IgD-negative memory B cell (primary cell): Measurements from ENCODE around the gene CFAP77. TPM values are rescaled to one million over a fixed set of nuclear protein-coding genes. Genes with fewer than 3 reads are reported as not detected.

Experiments used
- H3K27ac Mint-ChIP-seq, 3 donors: one replicate each; pipeline ENCODE4 v1.8.0; 2020 to 2022; ENCODE audit warnings: mild to moderate bottlenecking in 3 of 3, mixed read lengths in 3 of 3, moderate library complexity in 1 of 3
- H3K27me3 Mint-ChIP-seq: one replicate; pipeline ENCODE4 v1.8.0; 2021; ENCODE audit warnings: mixed read lengths
- H3K36me3 Mint-ChIP-seq: one replicate; pipeline ENCODE4 v1.8.0; 2020; ENCODE audit warnings: mild to moderate bottlenecking, mixed read lengths
- H3K4me1 Mint-ChIP-seq, 3 donors: one replicate each; pipeline ENCODE4 v1.8.0; 2020 to 2022; ENCODE audit warnings: mixed read lengths in 3 of 3, mild to moderate bottlenecking in 1 of 3
- H3K4me3 Mint-ChIP-seq, 4 donors: one replicate each; pipeline ENCODE4 v1.8.0; 2020 to 2022; ENCODE audit warnings: mild to moderate bottlenecking in 4 of 4, mixed read lengths in 4 of 4, moderate library complexity in 3 of 4
- H3K9me3 Mint-ChIP-seq, 3 donors: one replicate each; pipeline ENCODE4 v1.8.0; 2020 to 2021; ENCODE audit warnings: mixed read lengths in 3 of 3, mild to moderate bottlenecking in 1 of 3
- polyA plus RNA-seq: library from polyadenylated mRNA; unstranded; fragments of 300-500 nt; fragmentation: Illumina TruSeq; gene quantifications from one replicate; pipeline ENCODE4 v1.2.3, GENCODE V29; 2021

Gene CFAP77
- polyA plus RNA-seq, 1 donor from 2014 or later = not detected

DNA sequence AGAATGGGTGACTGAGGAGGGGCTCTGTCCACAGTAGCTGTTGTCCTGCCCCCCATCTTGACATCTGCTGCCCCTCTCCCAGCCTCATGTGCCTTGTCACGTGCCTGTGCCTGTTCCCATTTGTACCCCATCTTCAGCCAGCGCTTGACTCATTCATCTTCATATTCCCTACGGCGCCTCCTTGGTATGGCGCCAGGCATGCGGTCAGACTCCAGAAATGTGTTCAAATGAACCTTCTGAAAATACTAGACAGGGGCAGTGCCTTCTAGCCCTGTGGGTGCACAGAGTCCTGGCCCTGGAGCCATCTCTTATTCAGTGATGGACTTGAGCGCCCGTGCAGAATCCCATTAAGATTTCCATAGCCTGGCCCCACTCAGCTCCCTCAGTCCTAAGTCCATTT, 46.2 kb downstream of the CFAP77 start:
- H3K9me3 Mint-ChIP-seq = no peaks in the 10 kb centered on the region
- H3K4me3 Mint-ChIP-seq = no peak overlapping the region
- peaks cover 10% of the 10 kb centered on the region for H3K27me3 Mint-ChIP-seq
- H3K36me3 Mint-ChIP-seq = no peaks in the 10 kb centered on the region
- no peak overlapping the region for H3K27ac Mint-ChIP-seq
- H3K4me1 Mint-ChIP-seq = no peaks in the 10 kb centered on the region

DNA sequence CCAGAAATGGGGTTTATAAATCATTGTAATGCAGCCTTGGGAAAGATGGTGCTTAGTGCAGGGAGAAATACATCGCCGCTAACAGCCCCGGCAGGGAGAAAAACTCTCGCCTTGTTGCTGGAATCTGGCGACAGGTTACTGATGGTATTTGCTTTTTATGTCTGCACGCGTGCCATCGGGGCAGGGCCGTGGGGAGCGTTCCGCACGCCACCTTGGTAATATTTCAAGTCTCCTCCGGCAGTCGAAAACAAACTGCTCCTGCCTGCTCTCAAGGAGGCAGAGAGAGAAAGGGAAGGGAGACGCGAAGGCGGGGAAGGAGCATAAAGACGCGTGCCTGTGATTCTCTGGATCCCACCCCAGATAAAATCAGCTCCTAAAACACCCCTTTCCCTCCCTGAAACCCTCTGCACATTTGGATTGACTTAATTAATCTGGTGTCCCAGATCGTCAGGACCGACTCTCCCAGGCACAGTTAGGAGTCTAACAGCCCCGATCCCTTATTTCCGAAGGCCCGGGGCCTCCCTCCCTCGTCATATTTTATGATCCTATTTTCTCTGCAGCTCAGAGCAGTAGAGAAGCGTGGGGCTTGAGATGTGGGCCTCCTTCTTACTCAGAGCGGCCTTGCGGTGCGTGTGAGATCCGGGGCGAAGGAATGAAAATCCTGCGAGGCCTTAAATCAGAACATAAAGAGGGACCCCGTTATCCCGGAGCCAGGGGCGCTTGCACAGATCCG, 47.7 kb downstream of the CFAP77 start:
- H3K9me3 Mint-ChIP-seq = no peaks in the 10 kb centered on the region
- peaks cover 3% of the 10 kb centered on the region for H3K27me3 Mint-ChIP-seq
- H3K27ac Mint-ChIP-seq = no peak overlapping the region

DNA sequence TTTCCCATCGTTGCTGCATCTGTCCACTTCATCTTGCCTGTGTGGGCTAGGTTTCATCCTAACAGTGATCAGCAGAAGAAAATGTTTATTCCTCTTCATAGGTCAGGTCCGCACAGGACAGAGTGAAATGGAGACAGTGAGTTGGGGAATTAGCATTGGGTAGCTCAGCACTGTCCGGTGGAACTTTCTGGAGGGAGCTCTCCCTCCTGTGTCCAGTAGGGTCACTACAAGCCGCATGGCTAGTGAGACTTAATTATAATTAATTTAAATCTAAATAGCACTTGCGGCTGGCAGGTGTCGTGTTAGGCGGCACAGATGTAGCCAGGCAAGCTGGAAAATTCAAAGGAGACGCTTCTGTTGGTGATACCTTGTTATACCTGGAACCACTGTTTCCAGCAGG, 48.4 kb downstream of the CFAP77 start:
- Mint-ChIP-seq H3K27ac (no peak overlapping the region), H3K36me3 (no peaks in the 10 kb centered on the region), H3K27me3 (peaks cover 1% of the 10 kb centered on the region), H3K9me3 (no peaks in the 10 kb centered on the region), H3K4me1 (no peaks in the 10 kb centered on the region), H3K4me3 (no peak overlapping the region)

More for the DNA sequence above, 47.7 kb downstream of the CFAP77 start:
- Mint-ChIP-seq H3K36me3 (no peaks in the 10 kb centered on the region), H3K4me3 (no peak overlapping the region), H3K4me1 (no peaks in the 10 kb centered on the region)

DNA sequence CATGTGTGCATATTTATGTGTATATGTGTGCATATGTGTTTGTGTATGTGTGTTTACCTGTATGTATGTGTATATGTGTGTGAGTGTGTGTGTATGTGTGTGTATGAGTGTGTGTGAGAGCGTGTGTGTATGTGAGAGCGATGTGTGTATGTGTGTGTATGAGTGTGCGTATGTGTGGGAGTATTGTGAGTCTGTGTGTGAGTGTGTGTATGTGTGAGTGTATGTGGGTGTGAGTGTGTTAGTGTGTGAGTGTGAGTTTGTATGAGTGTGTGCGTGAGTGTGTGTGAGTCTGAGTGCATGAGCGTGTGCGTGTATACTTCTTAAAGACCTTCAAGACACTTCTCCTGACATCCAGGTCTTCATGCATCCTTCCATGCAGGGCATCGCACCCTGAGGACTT, 49.6 kb downstream of the CFAP77 start:
- Mint-ChIP-seq H3K27ac (no peak overlapping the region), H3K27me3 (peaks cover 2% of the 10 kb centered on the region), H3K36me3 (no peaks in the 10 kb centered on the region), H3K4me1 (no peaks in the 10 kb centered on the region), H3K9me3 (no peaks in the 10 kb centered on the region), H3K4me3 (no peak overlapping the region)

DNA sequence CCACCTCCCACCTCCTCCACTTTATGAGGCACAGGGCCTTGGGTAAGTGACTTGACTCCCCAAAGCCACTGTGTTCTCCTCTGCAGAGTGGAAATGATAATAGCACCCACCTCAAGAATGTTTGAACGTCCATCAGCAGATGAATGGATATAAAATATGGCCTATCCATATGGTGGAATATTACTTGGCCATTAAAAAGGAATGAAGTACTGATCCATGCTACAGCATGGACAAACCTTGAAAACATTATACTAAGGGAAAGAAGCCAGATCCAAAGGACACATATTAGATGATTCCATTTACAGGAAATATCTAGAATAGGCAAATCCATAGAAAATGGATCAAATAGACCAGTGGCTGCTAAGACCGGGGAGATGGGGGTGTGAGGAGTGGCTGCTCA, 50.2 kb downstream of the CFAP77 start:
- Mint-ChIP-seq H3K4me3 (no peak overlapping the region), H3K27me3 (peaks cover 2% of the 10 kb centered on the region), H3K9me3 (no peaks in the 10 kb centered on the region), H3K4me1 (no peaks in the 10 kb centered on the region), H3K36me3 (no peaks in the 10 kb centered on the region), H3K27ac (no peak overlapping the region)

DNA sequence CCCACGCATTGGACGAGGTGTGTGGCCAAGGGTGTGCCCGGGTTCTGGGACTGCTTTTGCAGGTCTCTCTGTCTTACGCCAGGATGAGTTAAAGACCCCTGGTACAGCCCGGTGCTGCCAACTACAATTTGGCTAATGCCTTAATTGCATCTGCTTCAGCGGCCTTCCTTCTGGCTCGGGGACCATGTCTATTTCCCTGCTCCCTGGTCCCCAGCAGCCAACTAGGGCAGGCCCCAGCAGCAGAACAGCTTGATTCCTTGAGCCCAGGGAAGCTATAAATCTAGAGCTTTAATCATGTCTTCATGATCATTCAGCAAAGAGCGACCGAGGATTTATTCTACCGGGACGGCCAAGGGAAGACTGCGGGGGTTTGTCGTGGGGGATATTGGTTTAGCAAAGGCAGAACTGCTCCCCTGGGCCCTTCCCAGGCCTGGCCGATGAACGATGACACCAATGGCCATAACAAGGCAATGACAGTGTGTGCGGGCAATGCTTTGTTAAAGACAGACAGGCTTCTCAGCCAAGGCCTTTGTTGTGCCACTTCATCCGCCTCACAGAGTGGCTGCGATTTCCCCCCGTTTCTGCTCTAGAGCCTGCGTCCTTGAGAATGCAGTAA, 51.4 kb downstream of the CFAP77 start:
- no peak overlapping the region for H3K27ac Mint-ChIP-seq
- peak overlapping the region in 1 of 4 donors; percentile 17 for H3K4me3 Mint-ChIP-seq

DNA sequence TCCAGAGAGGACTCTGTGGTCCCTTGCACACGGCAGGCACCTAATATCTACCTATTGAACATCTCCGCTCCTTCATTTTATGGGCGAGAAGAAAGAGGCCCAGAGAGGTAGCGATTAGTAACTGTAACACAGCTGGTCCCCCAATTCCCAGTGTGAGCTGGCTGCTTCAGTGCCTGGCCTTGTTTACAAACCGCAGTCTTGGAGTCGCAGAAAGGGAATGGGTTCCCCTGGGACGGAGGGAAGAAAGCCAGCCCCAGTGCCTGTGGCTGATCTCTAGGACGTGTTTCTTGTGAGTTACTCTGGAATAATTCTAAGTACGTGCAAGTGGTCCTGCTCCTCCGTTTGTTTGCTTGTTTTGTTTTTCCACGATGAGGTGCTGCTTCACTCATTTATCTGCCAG, 52.0 kb downstream of the CFAP77 start:
- Mint-ChIP-seq H3K4me1 (no peaks in the 10 kb centered on the region), H3K9me3 (no peaks in the 10 kb centered on the region), H3K27me3 (peaks cover 2% of the 10 kb centered on the region), H3K27ac (no peak overlapping the region), H3K36me3 (no peaks in the 10 kb centered on the region), H3K4me3 (no peak overlapping the region)

More for the DNA sequence above, 51.4 kb downstream of the CFAP77 start:
- H3K36me3 Mint-ChIP-seq = no peaks in the 10 kb centered on the region
- no peaks in the 10 kb centered on the region for H3K9me3 Mint-ChIP-seq
- H3K27me3 Mint-ChIP-seq = peaks cover 2% of the 10 kb centered on the region
- H3K4me1 Mint-ChIP-seq = no peaks in the 10 kb centered on the region

DNA sequence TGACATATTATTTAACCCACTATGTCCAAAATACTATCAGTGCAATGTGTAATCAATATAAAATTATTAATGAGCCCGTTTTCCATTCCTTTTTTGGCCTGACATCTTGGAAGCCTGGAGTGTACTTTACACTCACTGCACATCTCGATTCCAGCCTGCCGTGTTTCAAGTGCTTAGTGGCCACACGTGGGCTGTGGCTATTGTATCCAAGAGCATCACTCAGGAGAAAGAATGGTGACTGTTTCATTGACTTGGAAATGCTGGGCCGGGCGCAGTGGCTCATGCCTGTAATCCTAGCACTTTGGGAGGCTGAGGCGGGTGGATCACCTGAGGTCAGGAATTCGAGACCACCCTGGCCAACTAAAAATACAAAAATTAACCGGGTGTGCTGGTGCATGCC, 54.5 kb downstream of the CFAP77 start:
- peaks cover 2% of the 10 kb centered on the region for H3K27me3 Mint-ChIP-seq
- no peak overlapping the region for H3K4me3 Mint-ChIP-seq

DNA sequence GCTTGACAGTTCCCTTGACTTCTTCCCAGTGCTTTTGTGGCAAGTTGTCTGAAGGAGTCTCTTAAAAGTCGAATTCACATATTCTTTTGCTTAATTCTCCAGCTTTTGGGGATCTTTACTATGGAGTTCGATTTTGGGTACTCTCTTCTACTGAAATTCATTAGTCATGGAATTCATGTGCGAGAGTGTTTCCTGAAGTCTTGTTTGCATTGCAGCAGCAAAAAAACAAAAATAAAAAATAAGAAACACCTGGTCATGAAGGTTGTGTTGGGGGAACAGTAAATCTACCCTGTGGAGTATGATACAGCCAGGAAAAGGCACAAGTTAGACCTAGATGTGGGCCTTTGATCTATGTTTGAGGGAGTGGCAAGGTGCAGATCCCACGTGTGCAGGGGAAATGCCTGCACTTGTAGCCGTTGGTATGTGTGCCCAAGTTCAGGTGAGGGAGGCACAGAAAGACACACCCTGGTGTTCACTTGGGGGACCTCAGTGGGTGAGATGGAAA, 55.2 kb downstream of the CFAP77 start:
- Mint-ChIP-seq H3K9me3 (peaks cover 0 to 4% (median 0%) of the 10 kb centered on the region in 3 donors), H3K36me3 (no peaks in the 10 kb centered on the region), H3K27me3 (peaks cover 2% of the 10 kb centered on the region), H3K4me1 (no peaks in the 10 kb centered on the region), H3K27ac (no peak overlapping the region), H3K4me3 (no peak overlapping the region)

More for the DNA sequence above, 54.5 kb downstream of the CFAP77 start:
- Mint-ChIP-seq H3K36me3 (no peaks in the 10 kb centered on the region), H3K4me1 (no peaks in the 10 kb centered on the region), H3K27ac (no peak overlapping the region), H3K9me3 (peaks cover 0 to 4% (median 0%) of the 10 kb centered on the region in 3 donors)

DNA sequence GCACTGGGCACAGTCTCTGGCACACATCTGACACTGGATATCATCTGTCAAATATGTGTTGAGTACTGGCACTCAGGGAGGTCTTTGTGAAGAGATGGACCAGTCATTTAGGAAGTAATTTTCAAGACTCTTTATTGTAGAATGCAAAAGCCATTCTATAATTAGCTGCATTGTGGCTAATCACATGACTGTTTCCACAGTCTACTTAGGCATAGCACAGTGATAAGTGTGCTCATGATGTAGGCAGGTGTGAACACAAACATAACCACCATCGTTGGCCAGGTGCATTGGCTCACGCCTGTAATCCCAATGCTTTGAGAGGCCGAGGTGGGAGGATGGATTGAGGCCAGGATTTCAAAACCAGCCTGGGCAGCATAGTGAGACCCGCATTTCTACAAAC, 62.2 kb downstream of the CFAP77 start:
- H3K4me1 Mint-ChIP-seq = peaks cover 0 to 5% (median 5%) of the 10 kb centered on the region in 3 donors
- no peak overlapping the region for H3K4me3 Mint-ChIP-seq
- peaks cover 0 to 2% (median 0%) of the 10 kb centered on the region in 3 donors for H3K9me3 Mint-ChIP-seq
- H3K27me3 Mint-ChIP-seq = peaks cover 4% of the 10 kb centered on the region
- no peaks in the 10 kb centered on the region for H3K36me3 Mint-ChIP-seq
- H3K27ac Mint-ChIP-seq = no peak overlapping the region

DNA sequence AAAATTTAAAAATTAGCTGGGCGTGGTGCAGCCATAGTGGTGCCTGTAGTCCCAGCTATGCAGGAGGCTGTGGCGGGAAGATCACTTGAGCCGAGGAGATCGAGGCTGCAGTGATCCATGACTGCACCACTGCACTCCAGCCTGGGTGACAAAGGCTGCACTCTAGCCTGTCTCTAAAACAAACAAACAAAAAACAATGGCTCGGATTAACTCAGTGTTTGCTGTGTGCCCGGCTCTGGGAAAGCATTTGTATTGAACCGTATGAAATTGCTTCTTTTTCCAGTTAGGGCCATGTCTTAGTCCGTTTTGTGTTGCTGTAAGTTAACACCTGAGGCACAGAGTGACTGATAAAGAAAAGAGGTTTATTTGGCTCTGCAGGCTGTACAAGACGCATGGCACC, 62.6 kb downstream of the CFAP77 start:
- Mint-ChIP-seq H3K27me3 (peaks cover 5% of the 10 kb centered on the region), H3K9me3 (no peaks in the 10 kb centered on the region), H3K27ac (no peak overlapping the region), H3K36me3 (no peaks in the 10 kb centered on the region), H3K4me1 (peaks cover 0 to 5% (median 5%) of the 10 kb centered on the region in 3 donors), H3K4me3 (no peak overlapping the region)

DNA sequence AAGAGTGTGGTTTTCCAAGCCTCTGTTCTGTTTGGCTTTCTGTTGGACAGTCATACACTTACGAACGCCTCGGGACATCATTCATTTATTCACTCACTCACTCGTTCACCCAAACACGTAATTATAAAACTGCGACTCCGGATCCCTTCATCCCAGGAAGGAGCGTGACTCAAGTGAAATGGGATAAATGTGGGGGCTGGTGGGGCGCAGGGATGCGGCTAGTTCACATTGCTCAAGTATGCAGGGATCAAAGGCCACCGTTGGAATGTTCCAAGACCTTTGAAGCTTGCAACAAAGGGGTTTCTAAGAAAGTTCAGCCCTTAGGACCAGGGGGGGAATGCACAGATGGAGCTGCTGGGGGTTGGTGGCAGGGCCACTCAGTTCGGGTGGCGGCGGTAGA, 64.2 kb downstream of the CFAP77 start:
- H3K27ac Mint-ChIP-seq = no peak overlapping the region
- H3K4me1 Mint-ChIP-seq = peaks cover 0 to 5% (median 5%) of the 10 kb centered on the region in 3 donors
- H3K27me3 Mint-ChIP-seq = peaks cover 6% of the 10 kb centered on the region
- H3K36me3 Mint-ChIP-seq = no peaks in the 10 kb centered on the region
- peak overlapping the region in 1 of 4 donors; percentile 9 for H3K4me3 Mint-ChIP-seq
- H3K9me3 Mint-ChIP-seq = no peaks in the 10 kb centered on the region

DNA sequence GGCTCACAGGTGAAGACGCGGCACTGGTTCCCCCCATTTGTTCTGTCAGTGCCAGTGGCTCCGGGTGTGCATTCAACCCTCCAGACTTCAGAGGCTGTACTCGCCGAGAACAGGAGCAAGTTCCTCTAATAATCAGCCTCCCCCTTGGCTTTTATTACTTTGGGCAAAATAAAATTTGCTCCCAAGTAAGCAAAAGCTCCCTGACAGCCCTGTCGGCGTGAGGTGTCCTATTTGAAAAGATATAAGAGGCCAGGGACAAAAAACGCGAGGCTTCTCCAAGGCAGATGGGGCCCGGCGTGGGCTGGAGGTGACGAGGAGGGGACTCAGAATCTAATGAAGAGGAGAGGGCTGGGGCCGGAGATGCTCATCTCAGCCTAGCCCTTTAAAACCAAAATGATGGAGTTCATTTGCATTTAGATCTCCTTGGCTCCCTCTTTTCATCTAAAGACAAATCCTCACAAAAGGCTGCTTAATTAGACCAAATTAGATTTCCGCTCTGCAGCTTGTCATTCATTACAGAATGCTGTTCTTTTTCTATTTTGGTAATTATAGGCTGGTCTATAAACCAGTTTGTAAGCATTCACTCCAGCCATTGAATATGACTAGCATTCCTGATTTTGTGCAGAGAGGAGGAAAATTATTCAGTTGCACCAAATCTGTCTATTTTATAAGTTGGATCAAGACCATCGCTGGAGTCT, 68.5 kb downstream of the CFAP77 start:
- H3K36me3 Mint-ChIP-seq = no peaks in the 10 kb centered on the region
- no peak overlapping the region for H3K27ac Mint-ChIP-seq
- H3K4me1 Mint-ChIP-seq = peaks cover 0 to 3% (median 0%) of the 10 kb centered on the region in 3 donors
- no peak overlapping the region for H3K4me3 Mint-ChIP-seq
- no peaks in the 10 kb centered on the region for H3K9me3 Mint-ChIP-seq
- H3K27me3 Mint-ChIP-seq = peaks cover 8% of the 10 kb centered on the region

DNA sequence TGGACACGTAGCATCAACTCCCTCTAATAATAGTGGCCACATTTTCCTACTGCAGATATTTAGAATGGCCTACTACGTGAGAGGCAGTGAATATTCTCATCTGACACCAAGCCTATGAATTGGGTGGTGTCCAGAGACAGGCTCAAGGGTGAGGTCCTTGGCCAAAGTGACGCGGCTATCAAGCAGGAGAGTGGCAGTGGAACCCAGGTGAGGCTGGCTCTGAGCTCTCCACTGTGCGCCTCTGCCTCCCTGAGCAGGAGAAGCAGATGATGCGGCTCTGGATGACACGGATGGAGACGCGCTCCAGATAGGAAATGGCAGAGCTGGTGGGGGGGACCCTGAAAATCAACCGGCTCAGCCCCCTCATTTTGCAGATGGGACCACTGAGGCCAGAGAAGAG, 69.7 kb downstream of the CFAP77 start:
- Mint-ChIP-seq H3K27ac (no peak overlapping the region), H3K36me3 (no peaks in the 10 kb centered on the region), H3K4me1 (peaks cover 0 to 3% (median 0%) of the 10 kb centered on the region in 3 donors), H3K27me3 (peaks cover 12% of the 10 kb centered on the region), H3K4me3 (no peak overlapping the region), H3K9me3 (no peaks in the 10 kb centered on the region)

DNA sequence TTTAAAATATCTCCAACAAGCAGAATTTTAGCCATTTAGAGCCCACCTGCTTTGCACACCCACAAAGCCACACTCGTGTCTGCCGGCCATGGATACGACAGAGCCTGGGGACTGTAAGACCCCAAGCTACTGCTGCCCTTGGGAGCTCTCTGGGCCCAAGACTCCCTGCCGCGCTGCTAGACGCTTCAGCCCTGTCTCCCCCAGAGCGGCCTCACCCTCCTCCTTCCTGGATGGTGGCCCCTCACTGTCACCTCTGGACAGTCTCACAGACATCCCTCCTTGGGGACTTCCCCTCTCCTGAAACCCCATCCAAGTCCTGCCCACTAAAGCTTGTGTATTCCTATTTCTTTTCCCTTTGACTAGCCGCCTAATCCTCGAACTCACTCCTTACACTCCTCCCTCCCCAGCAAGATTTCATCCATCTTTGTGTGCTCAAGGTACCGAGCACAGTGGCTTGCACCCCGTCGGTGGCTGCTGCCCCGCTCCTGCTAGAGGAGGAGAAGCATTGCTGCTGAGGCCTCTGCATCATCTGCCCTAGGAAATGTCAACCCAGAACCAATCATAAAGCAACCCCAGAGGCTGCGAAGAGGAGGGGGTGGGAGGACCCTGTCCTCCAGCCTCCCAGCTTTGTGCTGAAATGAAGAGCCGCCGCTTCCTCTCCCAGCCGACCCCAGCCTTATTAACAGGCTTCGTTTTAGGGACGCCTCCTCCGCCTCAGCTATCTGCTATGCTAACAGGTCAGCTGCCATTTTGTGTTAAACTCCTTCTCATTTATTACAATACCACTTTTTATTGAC, 71.2 kb downstream of the CFAP77 start:
- no peak overlapping the region for H3K4me3 Mint-ChIP-seq
- peaks cover 18% of the 10 kb centered on the region for H3K27me3 Mint-ChIP-seq
- no peaks in the 10 kb centered on the region for H3K9me3 Mint-ChIP-seq
- H3K4me1 Mint-ChIP-seq = peaks cover 0 to 3% (median 0%) of the 10 kb centered on the region in 3 donors
- no peaks in the 10 kb centered on the region for H3K36me3 Mint-ChIP-seq
- H3K27ac Mint-ChIP-seq = no peak overlapping the region
